Measurements from ENCODE around the gene LMNA. TPM values are rescaled to one million over a fixed set of nuclear protein-coding genes. Genes with fewer than 3 reads are reported as not detected.

Gene LMNA
- total and polyA plus RNA-seq, 2 donors (not counting 1 experiment from before 2014, with no cell fraction given): 19.4 to 28.7 TPM

GRCh38 chr1:156091610-156092009 is 22.9 kb upstream of the LMNA start:
- WGBS (ENCODE audit: insufficient coverage): no CpG with 5 or more reads among the region's 2 CpGs
- intact Hi-C loops (cut with micrococcal nuclease): no loop called here
- H3K27me3 Mint-ChIP-seq: peaks cover 4% of the 10 kb centered on the region
- Histone ChIP-seq H3K27ac (ENCODE audit: low read length in 2 of 2) (no peak overlapping the region), H3K4me3 (ENCODE audit: control extremely low read depth in 1 of 5, extremely low read depth in 1 of 5, insufficient read depth in 1 of 5, low read depth in 2 of 5, low read length in 4 of 5) (no peak overlapping the region), H3K4me1 (ENCODE audit: control insufficient read depth in 2 of 2, insufficient read depth in 2 of 2, low read length in 2 of 2) (peaks cover 16 to 19% of the 10 kb centered on the region in 2 donors), H3K4me2 (replicated peaks; ENCODE audit: low read depth, low read length, poor library complexity, severe bottlenecking) (no peak overlapping the region), H3K36me3 (replicated peaks in 1 of 2; ENCODE audit: control extremely low read depth in 1 of 2, control insufficient read depth in 1 of 2, extremely low read depth in 1 of 2, insufficient read depth in 2 of 2, low read length in 1 of 2) (no peaks in the 10 kb centered on the region), H3K79me2 (ENCODE audit: control insufficient read depth, insufficient read depth, low read length) (no peaks in the 10 kb centered on the region), H4K20me1 (ENCODE audit: control insufficient read depth, insufficient read depth, low read length, poor library complexity, severe bottlenecking) (no peaks in the 10 kb centered on the region), H2AFZ (ENCODE audit: insufficient read depth, low read depth, low read length, poor library complexity, severe bottlenecking) (no peak overlapping the region), H3K27me3 (replicated peaks in 1 of 4; ENCODE audit: control extremely low read depth in 1 of 4, control insufficient read depth in 3 of 4, insufficient read depth in 4 of 4, low read length in 3 of 4) (peaks cover 0 to 14% (median 5%) of the 10 kb centered on the region in 4 experiments), H3K9ac (ENCODE audit: low read length) (no peak overlapping the region), H3K9me3 (ENCODE audit: control extremely low read depth in 1 of 3, control insufficient read depth in 2 of 3, insufficient read depth in 1 of 3, low read length in 2 of 3) (no peaks in the 10 kb centered on the region)
- TF ChIP-seq CTCF (IDR thresholded peaks at IDR 0.05): no peak
- no peak for TF ChIP-seq EZH2 (IDR thresholded peaks at IDR 0.05; ENCODE audit: borderline replicate concordance, insufficient read depth, low read depth, low read length, poor library complexity, severe bottlenecking)
- H3K4me1 Mint-ChIP-seq: peaks cover 14% of the 10 kb centered on the region
- ATAC-seq (ENCODE audit: low read depth) (no peak), DNase-seq (no peak)
- H3K4me3 Mint-ChIP-seq: no peak overlapping the region
- CTCF ChIA-PET: interaction anchor here (0.9 to 23.7 kb wide), 9 partner anchors 9 to 133 kb away, joined by 3 to 970 read pairs (median 6); partner anchors contain the start of genes LMNA and MEX3A
- H3K27ac Mint-ChIP-seq: no peak overlapping the region
- POLR2A ChIA-PET: interaction anchor here (2.2 kb wide), 1 partner anchor 36 kb away, joined by 5 read pairs; no protein-coding TSS in a partner anchor
- no peaks in the 10 kb centered on the region for H3K9me3 Mint-ChIP-seq (ENCODE audit: insufficient read depth)

- peak overlapping the region; percentile 95 for H3K27ac Mint-ChIP-seq
- H3K9me3 Mint-ChIP-seq (ENCODE audit: insufficient read depth): no peaks in the 10 kb centered on the region
- DNase-seq (peak; percentile 43), ATAC-seq (ENCODE audit: low read depth) (no peak)
- peak overlapping the region in 1 of 2 donors; percentile 93 for H3K27ac ChIP-seq (ENCODE audit: low read length in 2 of 2)
- peak overlapping the region; percentile 81 for H3K4me2 ChIP-seq (replicated peaks; ENCODE audit: low read depth, low read length, poor library complexity, severe bottlenecking)
- H2AFZ ChIP-seq (ENCODE audit: insufficient read depth, low read depth, low read length, poor library complexity, severe bottlenecking): no peak overlapping the region
- peak overlapping the region; percentile 61 for H3K9ac ChIP-seq (ENCODE audit: low read length)
- peaks cover 31% of the 10 kb centered on the region for H3K4me1 Mint-ChIP-seq
- CTCF ChIA-PET: interaction anchor here (0.6 to 23.7 kb wide), 17 partner anchors 11 to 504 kb away, joined by 3 to 970 read pairs (median 6); partner anchors contain the start of genes LMNA, MEX3A and SMG5
- H4K20me1 ChIP-seq (ENCODE audit: control insufficient read depth, insufficient read depth, low read length, poor library complexity, severe bottlenecking): no peaks in the 10 kb centered on the region
- H3K9me3 ChIP-seq (ENCODE audit: control extremely low read depth in 1 of 3, control insufficient read depth in 2 of 3, insufficient read depth in 1 of 3, low read length in 2 of 3): peaks cover 0 to 3% (median 0%) of the 10 kb centered on the region in 3 donors
- no peak for TF ChIP-seq CTCF (IDR thresholded peaks at IDR 0.05)
- no peak for TF ChIP-seq EZH2 (IDR thresholded peaks at IDR 0.05; ENCODE audit: borderline replicate concordance, insufficient read depth, low read depth, low read length, poor library complexity, severe bottlenecking)
- POLR2A ChIA-PET: interaction anchor here (1.2 to 5.2 kb wide), 3 partner anchors 19 to 34 kb away, joined by 3 to 29 read pairs (median 23); partner anchors contain the start of gene LMNA
- peak overlapping the region; percentile 72 for H3K4me3 Mint-ChIP-seq
- H3K4me1 ChIP-seq (ENCODE audit: control insufficient read depth in 2 of 2, insufficient read depth in 2 of 2, low read length in 2 of 2): peaks cover 23 to 25% of the 10 kb centered on the region in 2 donors
- no peaks in the 10 kb centered on the region for H3K27me3 Mint-ChIP-seq
- no peaks in the 10 kb centered on the region for H3K36me3 ChIP-seq (replicated peaks in 1 of 2; ENCODE audit: control extremely low read depth in 1 of 2, control insufficient read depth in 1 of 2, extremely low read depth in 1 of 2, insufficient read depth in 2 of 2, low read length in 1 of 2)
- 100% methylated on average over 1 of the region's 3 CpGs for WGBS (ENCODE audit: insufficient coverage)
- no peaks in the 10 kb centered on the region for H3K27me3 ChIP-seq (replicated peaks in 1 of 4; ENCODE audit: control extremely low read depth in 1 of 4, control insufficient read depth in 3 of 4, insufficient read depth in 4 of 4, low read length in 3 of 4)
- intact Hi-C loops (cut with micrococcal nuclease): loop anchor here (1.0 to 2.0 kb wide), 4 partner anchors 18 to 409 kb away; partner anchors contain the start of genes LMNA and PMF1
- no peak overlapping the region for H3K4me3 ChIP-seq (ENCODE audit: control extremely low read depth in 1 of 5, extremely low read depth in 1 of 5, insufficient read depth in 1 of 5, low read depth in 2 of 5, low read length in 4 of 5)
- no peaks in the 10 kb centered on the region for H3K79me2 ChIP-seq (ENCODE audit: control insufficient read depth, insufficient read depth, low read length)
These were observed 18.5 kb upstream of the LMNA start for GRCh38 chr1:156095906-156096508.
